ENCODE results near the gene SNPH.

GRCh38 chr20:1282966-1283365 is 16.9 kb downstream of the SNPH start:
- TF ChIP-seq GABPA (IDR thresholded peaks at IDR 0.05 in 1 of 2, conservative IDR thresholded peaks at IDR 0.05 in 1 of 2) (no peak), CTCF (IDR thresholded peaks at IDR 0.05; ENCODE audit: low read depth, low read length, missing input control) (no peak), TAF1 (conservative IDR thresholded peaks at IDR 0.05) (no peak), RAD21 (IDR thresholded peaks at IDR 0.05) (no peak)
- TF ChIP-seq, protein P1, sequence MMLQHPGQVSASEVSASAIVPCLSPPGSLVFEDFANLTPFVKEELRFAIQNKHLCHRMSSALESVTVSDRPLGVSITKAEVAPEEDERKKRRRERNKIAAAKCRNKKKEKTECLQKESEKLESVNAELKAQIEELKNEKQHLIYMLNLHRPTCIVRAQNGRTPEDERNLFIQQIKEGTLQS (IDR thresholded peaks at IDR 0.05) = no peak
- TF ChIP-seq, protein P2, sequence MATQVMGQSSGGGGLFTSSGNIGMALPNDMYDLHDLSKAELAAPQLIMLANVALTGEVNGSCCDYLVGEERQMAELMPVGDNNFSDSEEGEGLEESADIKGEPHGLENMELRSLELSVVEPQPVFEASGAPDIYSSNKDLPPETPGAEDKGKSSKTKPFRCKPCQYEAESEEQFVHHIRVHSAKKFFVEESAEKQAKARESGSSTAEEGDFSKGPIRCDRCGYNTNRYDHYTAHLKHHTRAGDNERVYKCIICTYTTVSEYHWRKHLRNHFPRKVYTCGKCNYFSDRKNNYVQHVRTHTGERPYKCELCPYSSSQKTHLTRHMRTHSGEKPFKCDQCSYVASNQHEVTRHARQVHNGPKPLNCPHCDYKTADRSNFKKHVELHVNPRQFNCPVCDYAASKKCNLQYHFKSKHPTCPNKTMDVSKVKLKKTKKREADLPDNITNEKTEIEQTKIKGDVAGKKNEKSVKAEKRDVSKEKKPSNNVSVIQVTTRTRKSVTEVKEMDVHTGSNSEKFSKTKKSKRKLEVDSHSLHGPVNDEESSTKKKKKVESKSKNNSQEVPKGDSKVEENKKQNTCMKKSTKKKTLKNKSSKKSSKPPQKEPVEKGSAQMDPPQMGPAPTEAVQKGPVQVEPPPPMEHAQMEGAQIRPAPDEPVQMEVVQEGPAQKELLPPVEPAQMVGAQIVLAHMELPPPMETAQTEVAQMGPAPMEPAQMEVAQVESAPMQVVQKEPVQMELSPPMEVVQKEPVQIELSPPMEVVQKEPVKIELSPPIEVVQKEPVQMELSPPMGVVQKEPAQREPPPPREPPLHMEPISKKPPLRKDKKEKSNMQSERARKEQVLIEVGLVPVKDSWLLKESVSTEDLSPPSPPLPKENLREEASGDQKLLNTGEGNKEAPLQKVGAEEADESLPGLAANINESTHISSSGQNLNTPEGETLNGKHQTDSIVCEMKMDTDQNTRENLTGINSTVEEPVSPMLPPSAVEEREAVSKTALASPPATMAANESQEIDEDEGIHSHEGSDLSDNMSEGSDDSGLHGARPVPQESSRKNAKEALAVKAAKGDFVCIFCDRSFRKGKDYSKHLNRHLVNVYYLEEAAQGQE (IDR thresholded peaks at IDR 0.05) = no peak

Data from liver (tissue), 3 donors.